NCI-H82 treated with DMSO at 0.1 percent for 48 hours (cell line): ENCODE measurements around the gene WDR54.

ENCODE experiments used
- DNase-seq: peaks from one replicate; lab custom pipeline; 2025; ENCODE audit not compliant: unreplicated experiment; lab: John Stamatoyannopoulos, UW

Gene WDR54

DNA sequence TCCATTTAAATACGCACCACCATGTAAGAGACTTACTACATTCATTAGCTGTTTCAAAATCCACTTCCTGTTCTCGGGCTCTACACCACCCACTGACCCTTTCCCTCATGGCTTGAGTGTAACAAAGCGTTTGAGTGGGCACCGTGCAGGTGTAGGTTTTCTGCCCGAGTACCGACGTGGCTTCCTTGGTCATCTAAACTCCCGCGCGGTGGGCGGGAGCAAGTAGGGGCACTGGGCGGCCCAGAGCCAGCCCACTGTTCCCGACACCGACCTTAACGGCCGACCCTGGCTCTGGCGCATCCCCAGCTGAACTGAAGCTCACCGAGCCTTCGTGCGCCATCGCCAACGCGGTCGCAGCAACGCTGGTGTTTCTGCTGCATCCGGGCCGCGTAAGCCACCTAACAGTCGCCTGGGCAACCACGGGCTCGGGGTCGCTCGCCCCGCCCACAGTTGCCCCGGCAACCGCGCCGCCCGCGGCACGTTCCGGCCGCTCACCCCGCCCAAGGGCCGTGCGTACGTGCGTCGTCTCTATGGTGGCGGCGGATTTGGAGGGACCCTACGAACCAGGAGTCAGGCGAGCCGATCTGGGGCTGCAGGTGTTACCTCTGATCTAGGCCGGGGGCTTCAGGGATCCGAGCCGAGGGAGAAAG lies at the start of gene WDR54, which contains the start of gene C2orf81:
Gene WDR54 (plus strand): TSS at position 510 of the 650 bp plus-strand sequence. CDS start 424 bp downstream, outside the sequence.
Gene C2orf81 (minus strand): TSS at position 399 of the 650 bp plus-strand sequence. CDS start 59 bp downstream, at position 340.
- DNase-seq, result peak; percentile 77

GRCh38 chr2:74372674-74373073 lies 48.9 kb upstream of the WDR54 start:
- no peak for DNase-seq

GRCh38 chr2:74373221-74373676 lies 48.3 kb upstream of the WDR54 start:
- peak; percentile 29 for DNase-seq

DNA sequence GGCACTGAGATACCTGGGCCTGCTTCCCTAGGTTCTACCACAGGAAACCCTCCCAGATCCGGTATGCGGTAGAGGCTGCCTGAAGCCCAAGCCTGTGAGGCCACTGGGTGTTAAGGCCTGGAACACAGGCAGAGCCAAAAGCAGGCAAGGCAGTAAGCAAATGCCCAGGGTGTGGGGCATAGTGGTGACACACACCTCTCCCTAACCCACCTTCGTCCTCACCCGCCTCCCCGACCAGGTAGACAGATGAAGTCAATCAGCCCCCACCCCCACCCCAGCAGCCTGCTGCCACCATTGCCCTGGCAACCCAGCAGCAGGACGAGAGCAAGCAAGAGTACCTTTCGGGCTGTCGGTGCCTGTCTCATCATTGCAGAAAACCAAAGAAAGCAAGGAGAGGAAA lies 47.5 kb upstream of the WDR54 start:
- DNase-seq, result no peak

DNA sequence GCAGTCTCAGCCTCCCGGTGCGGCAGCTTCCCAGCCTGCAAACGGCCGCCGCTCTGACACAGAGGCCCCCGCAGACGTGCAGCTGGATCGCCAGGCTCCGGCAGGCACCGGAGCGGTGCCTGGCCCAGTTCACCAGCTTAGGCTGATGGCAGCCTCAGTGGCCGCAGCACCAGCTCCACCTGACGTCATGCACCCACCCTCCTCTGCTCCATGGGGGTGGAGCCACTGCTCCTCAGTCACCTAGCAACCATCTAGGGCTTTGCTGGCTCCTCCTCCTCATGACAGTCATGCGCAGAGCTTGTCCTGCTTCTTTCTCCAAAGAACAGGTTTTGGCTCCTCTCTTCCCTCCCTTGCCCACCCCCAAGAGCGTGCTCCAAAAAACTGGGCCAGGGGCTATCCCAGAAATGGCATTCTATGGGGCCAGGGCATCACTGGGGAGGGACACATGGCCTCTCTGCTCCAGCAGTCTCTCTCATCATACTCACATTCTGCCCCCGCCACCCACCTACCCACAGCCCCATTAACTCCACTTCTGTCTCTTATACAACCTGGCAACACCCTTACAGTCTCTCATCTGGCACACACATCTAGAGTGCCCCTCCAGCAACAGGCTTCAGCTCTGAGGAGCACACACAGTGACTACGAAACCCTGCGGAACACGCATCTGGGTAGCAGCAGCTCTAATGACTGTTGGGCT lies 46.9 kb upstream of the WDR54 start:
- DNase-seq, result peak; percentile 85

DNA sequence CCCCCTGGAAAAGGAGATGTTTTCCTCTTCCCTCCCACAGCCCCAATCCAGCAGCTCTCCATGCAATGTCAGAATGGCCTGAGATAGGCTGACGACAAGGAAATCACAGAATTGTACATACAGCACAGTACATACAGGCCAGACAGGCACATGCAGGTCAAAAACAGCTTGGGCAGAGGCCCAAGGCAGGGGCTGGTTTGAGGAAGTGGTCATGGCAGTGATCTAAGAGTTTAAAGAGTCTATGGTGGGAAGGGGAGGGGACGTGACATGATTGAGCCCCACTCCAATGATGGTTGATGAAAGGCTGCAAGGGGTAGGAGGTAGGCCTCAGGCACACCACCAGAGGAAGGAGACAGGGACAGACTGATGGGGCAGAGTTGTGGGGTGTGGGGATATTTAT lies 45.7 kb upstream of the WDR54 start:
- no peak for DNase-seq

DNA sequence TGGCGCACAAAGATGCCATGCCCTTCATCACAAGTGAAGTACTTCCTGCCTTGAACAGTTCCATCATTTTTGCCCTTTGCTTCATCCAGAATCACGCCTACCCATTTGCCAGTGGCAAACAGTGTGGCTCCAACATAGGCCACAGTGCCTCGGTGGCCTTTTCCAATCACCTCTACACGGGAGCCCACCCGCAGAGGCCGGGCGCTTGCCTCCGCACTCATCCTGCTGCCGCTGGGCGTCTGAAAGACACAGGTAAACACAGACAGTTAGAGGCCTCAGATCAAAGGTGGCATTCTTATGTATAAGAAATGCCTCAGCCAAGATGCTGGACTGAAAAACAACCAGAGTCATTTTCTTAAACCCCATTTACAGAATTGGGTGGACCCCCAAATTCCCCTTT lies 43.5 kb upstream of the WDR54 start:
- DNase-seq, result no peak

- no peak for DNase-seq
These were observed 41.4 kb upstream of the WDR54 start, which contains the start of gene DCTN1 for GRCh38 chr2:74379851-74380789. TSS of gene DCTN1 (minus strand) at chr2:74380311. CDS start at chr2:74380037, 274 bp downstream.

GRCh38 chr2:74381751-74382150 lies 39.8 kb upstream of the WDR54 start:
- DNase-seq, result no peak

GRCh38 chr2:74383254-74383653 lies 38.3 kb upstream of the WDR54 start:
- DNase-seq, result no peak

DNA sequence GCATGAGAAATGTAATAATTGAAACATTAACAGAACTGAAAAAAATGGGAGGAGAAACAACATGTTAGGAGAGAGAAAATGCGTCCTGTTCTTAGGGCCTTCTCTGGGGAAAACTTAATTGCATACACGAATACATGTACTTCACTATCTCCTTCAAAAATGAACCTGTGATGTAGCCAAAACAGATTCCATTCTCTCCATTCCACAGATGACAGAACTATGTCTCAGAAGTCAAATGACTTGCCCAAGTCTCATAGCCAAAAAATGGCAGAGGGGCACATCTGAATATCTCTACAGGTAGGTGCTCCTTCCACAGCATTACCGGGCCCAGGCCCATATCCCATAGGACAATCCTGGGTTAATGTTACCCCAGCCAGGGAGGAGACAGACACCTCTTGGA lies 37.5 kb upstream of the WDR54 start:
- DNase-seq, result no peak

DNA sequence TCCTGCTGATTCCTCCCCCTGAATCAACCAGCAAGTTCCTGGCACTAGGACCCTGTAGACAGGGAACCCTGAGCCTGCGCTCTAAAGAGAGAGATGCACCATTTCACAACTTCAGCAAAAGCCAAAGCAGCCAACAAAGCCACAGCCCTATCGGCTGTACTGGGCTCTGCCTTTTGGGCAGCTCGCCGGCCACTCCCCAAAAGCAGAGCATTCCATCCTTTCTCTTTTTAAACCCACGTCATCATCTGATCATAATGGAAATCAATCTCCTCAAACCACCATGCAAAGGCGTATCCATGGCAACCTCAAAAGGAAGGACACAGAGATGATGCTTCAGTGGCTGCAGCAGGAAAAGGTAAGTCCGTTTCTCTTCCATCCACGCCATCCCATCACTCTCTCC lies 36.1 kb upstream of the WDR54 start:
- no peak for DNase-seq

GRCh38 chr2:74387346-74387745 lies 34.2 kb upstream of the WDR54 start:
- no peak for DNase-seq

- DNase-seq, result no peak
These were observed 30.9 kb upstream of the WDR54 start for GRCh38 chr2:74390606-74391005.

GRCh38 chr2:74391209-74391579 lies 30.3 kb upstream of the WDR54 start:
- no peak for DNase-seq

DNA sequence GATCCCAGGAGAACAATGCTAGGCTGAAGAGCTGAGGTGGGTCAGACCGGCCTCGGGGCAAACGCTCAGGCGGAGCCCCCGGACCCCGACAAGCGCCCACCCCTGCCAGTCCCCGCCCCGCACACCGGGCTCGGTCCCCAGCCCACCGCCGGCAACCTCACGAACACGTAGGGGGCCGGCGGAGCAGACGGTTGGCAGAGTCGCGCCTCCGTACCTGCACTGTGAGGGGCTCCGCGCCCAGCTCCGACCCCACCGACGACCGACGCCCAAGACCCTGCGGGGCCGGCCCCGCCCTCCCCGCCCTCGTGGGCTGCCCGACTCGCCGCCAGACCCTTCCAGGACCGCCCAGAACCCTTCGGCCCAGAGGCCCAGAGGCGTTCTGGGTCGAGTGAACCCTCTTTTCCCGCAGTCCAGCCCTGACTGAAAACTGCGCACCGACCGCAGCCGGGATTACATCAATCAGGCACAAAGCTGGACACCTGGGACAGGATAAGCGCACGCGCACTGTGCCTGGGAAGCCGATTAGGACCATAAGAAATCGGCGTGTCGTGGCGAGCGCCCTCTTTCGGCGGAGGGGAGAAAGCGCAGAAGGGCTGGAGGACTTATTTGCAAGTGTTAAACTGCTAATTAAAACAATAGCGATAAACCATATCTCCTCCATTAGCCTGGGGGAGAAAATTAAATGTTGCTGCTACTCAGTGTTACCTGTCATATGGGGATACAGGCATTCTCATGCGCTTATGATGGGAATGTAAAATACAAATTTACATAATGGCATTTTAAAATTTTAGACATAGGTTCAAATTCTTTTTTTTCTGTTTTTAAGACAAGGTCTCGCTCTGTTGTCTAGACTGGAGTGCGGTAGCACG lies 29.7 kb upstream of the WDR54 start:
- peak; percentile 93 for DNase-seq

- no peak for DNase-seq
These were observed 29.1 kb upstream of the WDR54 start for GRCh38 chr2:74392449-74392743.

DNA sequence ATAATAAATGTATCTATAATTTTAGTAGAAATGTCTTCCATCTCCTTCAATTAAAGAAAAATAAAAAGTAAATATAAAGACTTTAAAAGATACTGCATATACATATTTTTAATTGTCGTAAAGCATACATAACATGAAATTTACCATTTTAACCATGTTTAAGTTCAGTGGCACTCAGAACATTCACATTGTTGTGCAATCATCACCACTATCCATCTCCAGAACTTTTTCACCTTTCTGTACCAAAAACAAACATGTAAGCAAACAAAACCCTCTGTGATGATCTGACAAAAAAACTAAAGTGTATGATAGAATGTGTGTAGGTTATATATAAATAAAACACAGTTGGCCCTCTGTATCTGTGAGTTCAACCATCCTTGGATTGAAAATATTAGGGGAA lies 28.0 kb upstream of the WDR54 start:
- DNase-seq, result no peak

DNA sequence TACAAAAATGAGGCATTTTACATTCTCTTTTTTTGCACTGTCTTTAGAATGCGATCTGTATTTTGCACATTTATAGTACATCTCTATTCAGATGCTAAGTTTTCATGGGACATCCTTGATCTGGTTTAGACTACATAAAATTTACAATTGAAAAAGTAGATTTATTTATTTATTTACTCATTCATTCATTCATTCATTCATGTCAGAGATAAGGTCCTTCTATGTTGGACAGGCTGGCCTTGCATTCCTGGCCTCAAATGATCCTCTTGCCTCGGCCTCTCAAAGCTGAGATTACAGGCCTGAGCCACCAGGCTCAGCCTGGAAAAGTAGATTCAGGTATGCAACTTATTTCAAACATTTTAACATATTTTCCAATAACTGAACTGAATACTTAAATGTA lies 25.4 kb upstream of the WDR54 start:
- no peak for DNase-seq

DNA sequence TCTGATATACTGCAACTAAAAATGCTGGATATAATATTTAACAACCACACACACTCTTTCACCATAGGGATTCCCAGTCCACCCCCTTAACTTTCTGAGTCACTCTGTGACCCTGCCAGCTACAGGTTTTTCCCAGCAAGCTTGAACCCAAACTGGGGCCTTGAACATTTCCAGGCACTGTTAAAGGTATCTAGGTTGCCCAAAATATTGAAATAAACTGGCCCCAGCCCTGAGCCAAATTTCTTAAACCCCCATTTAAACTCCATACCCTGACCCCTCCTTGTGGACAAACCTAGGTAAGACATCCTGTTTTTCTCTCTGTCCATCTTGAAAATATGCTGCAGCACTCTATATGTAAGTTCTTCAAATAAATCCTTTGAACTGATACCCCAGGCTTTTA lies 21.7 kb upstream of the WDR54 start:
- peak; percentile 50 for DNase-seq

- DNase-seq, result no peak
These were observed 19.6 kb upstream of the WDR54 start for GRCh38 chr2:74401891-74402290.
